ENCODE measurements around the gene GDPD5.

GRCh38 chr11:75507571-75507970, 18.2 kb downstream of the GDPD5 start:
- TF ChIP-seq POLR2AphosphoS5 (IDR thresholded peaks at IDR 0.05; ENCODE audit: insufficient read depth, low read depth, low read length) (no peak), CTCF (IDR thresholded peaks at IDR 0.05; ENCODE audit: extremely low read depth in 1 of 2, insufficient read depth in 1 of 2, low read depth in 1 of 2, low read length in 2 of 2) (no peak), POLR2A (IDR thresholded peaks at IDR 0.05; ENCODE audit: low read depth, low read length) (no peak), GATA2 (IDR thresholded peaks at IDR 0.05; ENCODE audit: insufficient read depth, insufficient read length, low read depth, low read length) (no peak)

All from endothelial cell of umbilical vein (primary cell).